CD4-positive, alpha-beta T cell (primary cell): ENCODE results near the gene ASCC2. TPM values are rescaled to one million over a fixed set of nuclear protein-coding genes. Genes with fewer than 3 reads are reported as not detected.

Experiments
- ATAC-seq: fragments of 200-7000 bp; cut with Tn5 transposase; one replicate; pipeline ENCODE4 v1.10.0; 2022; ENCODE audit warnings: mild to moderate bottlenecking; ENCODE audit not compliant: poor library complexity
- CTCF ChIA-PET: fragments of 350-600 bp; sonication (Branson Sonifier 250); formaldehyde crosslinking; loops from one replicate; lab custom pipeline; 2021; ENCODE audit warnings: antibody characterized with exemption, inconsistent platforms; lab: Charles Lee
- POLR2A ChIA-PET: fragments of 350-600 bp; sonication (Branson Sonifier 250); formaldehyde crosslinking; loops from one replicate; lab custom pipeline; 2021; ENCODE audit warnings: antibody characterized with exemption, inconsistent platforms; lab: Charles Lee
- DNase-seq, 14 experiments: peaks; one replicate each; pipeline ENCODE4 v3.0.0-alpha.2; 2013 to 2020; ENCODE audit warnings: mixed read lengths in 2 of 14
- H3K27ac ChIP-seq, 2 donors: one replicate each; pipeline versions ENCODE4 v1.5.1 to v1.7.0; 2013; ENCODE audit warnings: low read length in 2 of 2, low read depth in 1 of 2, mild to moderate bottlenecking in 1 of 2
- H3K27me3 ChIP-seq, 2 experiments: 1 replicate in 1 of 2; 2 replicates in 1 of 2; pipeline versions ENCODE4 v1.6.1 to v1.7.0; 2013; ENCODE audit warnings: low read length in 2 of 2, control low read depth in 1 of 2, mild to moderate bottlenecking in 1 of 2, moderate library complexity in 1 of 2; ENCODE audit not compliant: insufficient read depth in 2 of 2, control insufficient read depth in 1 of 2
- H3K36me3 ChIP-seq: one replicate; pipeline ENCODE4 v1.6.1; 2013; ENCODE audit warnings: low read length, control low read depth; ENCODE audit not compliant: insufficient read depth
- H3K4me1 ChIP-seq: one replicate; pipeline ENCODE4 v1.6.1; 2013; ENCODE audit warnings: low read length, control low read depth; ENCODE audit not compliant: insufficient read depth
- H3K4me3 ChIP-seq: one replicate; pipeline ENCODE4 v1.5.1; 2013; ENCODE audit warnings: mild to moderate bottlenecking, low read length, moderate library complexity
- H3K9me3 ChIP-seq, 2 experiments: 1 replicate in 1 of 2; 2 replicates in 1 of 2; pipeline versions ENCODE4 v1.6.1 to v1.7.0; 2013; ENCODE audit warnings: low read length in 2 of 2, mild to moderate bottlenecking in 2 of 2, control low read depth in 1 of 2, moderate library complexity in 1 of 2; ENCODE audit not compliant: control insufficient read depth in 1 of 2, insufficient read depth in 1 of 2
- H3K27ac Mint-ChIP-seq: one replicate; pipeline ENCODE4 v1.8.0; 2020; ENCODE audit warnings: mixed read lengths
- H3K27me3 Mint-ChIP-seq: one replicate; pipeline ENCODE4 v1.8.0; 2021; ENCODE audit warnings: mixed read lengths
- H3K36me3 Mint-ChIP-seq: one replicate; pipeline ENCODE4 v1.8.0; 2021; ENCODE audit warnings: low read depth, mixed read lengths
- H3K4me1 Mint-ChIP-seq: one replicate; pipeline ENCODE4 v1.8.0; 2021; ENCODE audit warnings: low read depth, mixed read lengths
- H3K4me3 Mint-ChIP-seq: one replicate; pipeline ENCODE4 v1.8.0; 2020; ENCODE audit warnings: mild to moderate bottlenecking, mixed read lengths
- H3K9me3 Mint-ChIP-seq: one replicate; pipeline ENCODE4 v1.8.0; 2020; ENCODE audit warnings: mixed read lengths
- CTCF ChIP-seq: fragments of 200-600 bp; IDR thresholded peaks from one replicate; pipeline ENCODE4 v1.8.0; 2022; ENCODE audit warnings: antibody characterized with exemption, mild to moderate bottlenecking
- intact Hi-C, 2 experiments: fragments of 100-400 bp; cut with DNase I in 1 of 2; cut with micrococcal nuclease in 1 of 2; formaldehyde crosslinking; loops; one replicate each; pipeline versions ENCODE4 v1.15.1 to v1.9.0; 2023 to 2025; cut with DNase I, micrococcal nuclease
- total RNA-seq, 174 experiments: library from RNA in 2 of 174; stranded (reverse) in 2 of 174; gene quantifications; one replicate each; pipeline ENCODE4 v1.2.3 and lab custom pipeline; 2021 to 2026

Gene ASCC2
- total RNA-seq, 2 experiments from 2014 or later, result 67.1 to 68.3 TPM

GRCh38 chr22:29821291-29822016 is 16.6 kb downstream of the ASCC2 start:
- peaks cover 79% of the 10 kb centered on the region for H3K36me3 Mint-ChIP-seq
- Histone ChIP-seq H3K4me1 (no peaks in the 10 kb centered on the region), H3K4me3 (no peak overlapping the region), H3K9me3 (no peaks in the 10 kb centered on the region), H3K36me3 (peaks cover 71% of the 10 kb centered on the region), H3K27me3 (no peaks in the 10 kb centered on the region), H3K27ac (no peak overlapping the region)
- intact Hi-C loops, result no loop called here
- no peak for TF ChIP-seq CTCF
- H3K4me1 Mint-ChIP-seq, result no peaks in the 10 kb centered on the region
- CTCF ChIA-PET, result no interaction called here
- no peaks in the 10 kb centered on the region for H3K27me3 Mint-ChIP-seq
- POLR2A ChIA-PET, result no interaction called here
- DNase-seq (peak in 4 of 14 experiments; percentile 7 to 74 (median 38)), ATAC-seq (no peak)
- no peak overlapping the region for H3K27ac Mint-ChIP-seq
- H3K9me3 Mint-ChIP-seq, result no peaks in the 10 kb centered on the region
- H3K4me3 Mint-ChIP-seq, result no peak overlapping the region

DNA sequence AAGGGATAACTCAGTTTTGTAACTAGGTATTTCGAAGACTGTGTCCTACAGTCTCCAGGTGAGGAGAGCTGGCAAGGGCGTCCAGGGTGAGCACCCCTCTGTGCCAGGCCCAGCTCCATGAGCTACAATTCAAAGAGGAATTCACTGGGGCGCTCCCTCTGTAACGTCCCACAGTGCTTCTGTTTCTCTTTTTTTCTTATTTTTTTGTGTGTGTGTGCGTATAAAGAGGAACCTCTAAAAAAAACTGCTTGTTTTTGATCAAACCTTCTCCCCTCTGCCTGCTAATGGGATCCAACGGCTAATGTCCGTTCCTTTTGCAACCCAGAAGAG is 17.1 kb downstream of the ASCC2 start:
- H3K27ac Mint-ChIP-seq, result no peak overlapping the region
- Histone ChIP-seq H3K4me1 (no peaks in the 10 kb centered on the region), H3K4me3 (no peak overlapping the region), H3K27me3 (no peaks in the 10 kb centered on the region), H3K27ac (no peak overlapping the region), H3K36me3 (peaks cover 71% of the 10 kb centered on the region), H3K9me3 (no peaks in the 10 kb centered on the region)
- ATAC-seq (no peak), DNase-seq (no peak)
- intact Hi-C loops, result no loop called here
- CTCF ChIA-PET, result no interaction called here
- TF ChIP-seq CTCF, result no peak
- no peaks in the 10 kb centered on the region for H3K27me3 Mint-ChIP-seq
- no peak overlapping the region for H3K4me3 Mint-ChIP-seq
- H3K36me3 Mint-ChIP-seq, result peaks cover 82% of the 10 kb centered on the region
- no peaks in the 10 kb centered on the region for H3K4me1 Mint-ChIP-seq
- POLR2A ChIA-PET, result no interaction called here
- H3K9me3 Mint-ChIP-seq, result no peaks in the 10 kb centered on the region

DNA sequence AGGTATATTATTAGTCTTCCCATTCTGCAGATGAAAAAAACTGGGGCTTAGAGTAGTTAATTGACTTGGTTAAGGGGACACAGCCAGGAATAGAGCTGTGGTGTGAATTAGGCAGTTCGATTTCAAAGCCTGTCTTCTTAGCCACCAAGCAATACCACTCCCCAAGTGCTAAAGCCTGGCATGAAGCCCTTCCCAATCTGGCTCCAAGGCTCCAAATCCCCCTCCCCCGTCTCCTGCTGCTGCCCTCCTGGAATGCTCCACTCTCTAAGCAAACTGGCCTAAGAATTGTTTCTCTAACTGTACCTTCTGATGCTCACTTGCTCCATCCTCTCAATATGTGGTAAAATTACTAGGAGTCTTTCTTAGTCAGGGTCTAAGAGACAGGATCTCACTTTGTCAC is 18.6 kb downstream of the ASCC2 start:
- Histone ChIP-seq H3K27ac (no peak overlapping the region), H3K27me3 (no peaks in the 10 kb centered on the region), H3K36me3 (peaks cover 71% of the 10 kb centered on the region), H3K4me3 (no peak overlapping the region), H3K4me1 (no peaks in the 10 kb centered on the region), H3K9me3 (no peaks in the 10 kb centered on the region)
- Mint-ChIP-seq H3K36me3 (peaks cover 82% of the 10 kb centered on the region), H3K4me3 (no peak overlapping the region), H3K4me1 (no peaks in the 10 kb centered on the region), H3K27ac (no peak overlapping the region), H3K27me3 (no peaks in the 10 kb centered on the region), H3K9me3 (no peaks in the 10 kb centered on the region)
- ATAC-seq (no peak), DNase-seq (no peak)
- no peak for TF ChIP-seq CTCF
- ChIA-PET CTCF (no interaction called here), POLR2A (no interaction called here)
- intact Hi-C loops, result no loop called here
